GM12872 (cell line): Measurements from ENCODE around the gene CPN2.
A peak's percentile ranks its signal among the peaks of the same experiment; 100 is the strongest.

Experiments used
- CTCF ChIP-seq: IDR thresholded peaks from 3 replicates; pipeline ENCODE4 v1.5.1; 2011; ENCODE audit warnings: low read depth, mild to moderate bottlenecking, low read length, moderate library complexity; ENCODE audit not compliant: insufficient read depth

Gene CPN2

GRCh38 chr3:194316918-194317317, 34.2 kb downstream of the CPN2 start:
- TF ChIP-seq CTCF = no peak

- no peak for TF ChIP-seq CTCF
Measured at GRCh38 chr3:194315965-194316361, 35.2 kb downstream of the CPN2 start.

- peak; percentile 83 for TF ChIP-seq CTCF
Measured at GRCh38 chr3:194315088-194315964, 35.8 kb downstream of the CPN2 start.

- no peak for TF ChIP-seq CTCF
Measured at GRCh38 chr3:194314388-194315068, 36.6 kb downstream of the CPN2 start.

GRCh38 chr3:194313560-194314387, 37.4 kb downstream of the CPN2 start:
- TF ChIP-seq CTCF = peak; percentile 25; the same call in 1 of the 3 replicates

- no peak for TF ChIP-seq CTCF
Measured at GRCh38 chr3:194312743-194313281, 38.3 kb downstream of the CPN2 start.

- TF ChIP-seq CTCF = no peak
Measured at GRCh38 chr3:194312186-194312742, 38.9 kb downstream of the CPN2 start.
